HCT116 (cell line): ENCODE measurements around the gene HMGB1. TPM values are rescaled to one million over a fixed set of nuclear protein-coding genes. Genes with fewer than 3 reads are reported as not detected.
"Not testable (repeated sequence)": the region's sequence is repeated elsewhere in the genome, so short reads cannot be mapped to it uniquely, and the experiment has no call there.

Source experiments
- ATAC-seq: fragments of 200-7000 bp; cut with Tn5 transposase; 2 replicates; pipeline ENCODE4 v1.9.1; 2020; ENCODE audit warnings: mild to moderate bottlenecking, moderate library complexity
- BruUV-seq: library from RNA; stranded (reverse); fragments of 400-500 nt; replicated peaks from 2 replicates; lab custom pipeline; 2021; lab: Mats Ljungman, UMichigan
- CTCF ChIA-PET: fragments of 300-600 bp; sonication (Branson Sonifier 250); formaldehyde crosslinking; loops from one replicate; lab custom pipeline; 2021; ENCODE audit warnings: antibody characterized with exemption; lab: Charles Lee
- POLR2A ChIA-PET: fragments of 300-600, 350-600 bp; sonication (Branson Sonifier 250); formaldehyde crosslinking; loops from one replicate; lab custom pipeline; 2021; ENCODE audit warnings: antibody characterized with exemption; lab: Charles Lee
- RAD21 ChIA-PET, 2 experiments: fragments of 300-600 bp; sonication (Branson Sonifier 250); formaldehyde crosslinking; loops; one replicate each; lab custom pipeline; 2023; ENCODE audit warnings: low total read pairs in 2 of 2; ENCODE audit not compliant: uncharacterized antibody in 2 of 2, unreplicated experiment in 2 of 2, low non-redundant PET in 1 of 2; lab: Charles Lee
- DNase-seq: peaks from one replicate; pipeline ENCODE4 v3.0.0-alpha.2; 2010; ENCODE audit warnings: low read depth, low spot score
- H2AFZ ChIP-seq: fragments of 200-600 bp; shearing (Covaris generic), sonication (generic); 2 replicates; pipeline ENCODE4 v1.6.1; 2017; ENCODE audit warnings: low read depth, mixed run types, mixed read lengths, antibody characterized with exemption, low read length; ENCODE audit not compliant: poor library complexity, severe bottlenecking
- H3K27ac ChIP-seq: 2 replicates; pipeline ENCODE4 v1.5.1; 2012; ENCODE audit warnings: low read depth, low read length
- H3K27me3 ChIP-seq: fragments of 200-600 bp; sonication (generic); 2 replicates; pipeline ENCODE4 v1.6.1; 2016; ENCODE audit warnings: mixed run types, low read length, mixed read lengths; ENCODE audit not compliant: insufficient read depth
- H3K36me3 ChIP-seq, 2 experiments: fragments of 200-500 bp in 1 of 2; fragments of 200-600 bp in 1 of 2; sonication (Bioruptor generic) in 1 of 2; sonication (generic) in 1 of 2; 2 replicates each; pipeline versions ENCODE4 v1.5.1 to v1.6.1; 2014 to 2016; ENCODE audit warnings: low read length in 2 of 2, inconsistent platforms in 1 of 2, mixed read lengths in 1 of 2, mixed run types in 1 of 2; ENCODE audit not compliant: insufficient read depth in 2 of 2, control insufficient read depth in 1 of 2
- H3K4me1 ChIP-seq, 2 experiments: fragments of 200-600 bp in 1 of 2; sonication (generic) in 1 of 2; 2 replicates each; pipeline versions ENCODE4 v1.5.1 to v1.6.1; 2012 to 2017; ENCODE audit warnings: low read length in 2 of 2, inconsistent platforms in 1 of 2, mild to moderate bottlenecking in 1 of 2, mixed read lengths in 1 of 2, mixed run types in 1 of 2, moderate library complexity in 1 of 2; ENCODE audit not compliant: insufficient read depth in 2 of 2, control insufficient read depth in 1 of 2
- H3K4me2 ChIP-seq: fragments of 200-600 bp; sonication (generic); 2 replicates; pipeline ENCODE4 v1.6.1; 2017; ENCODE audit warnings: mixed run types, low read length, mixed read lengths
- H3K4me3 ChIP-seq, 2 experiments: fragments of 200-600 bp in 1 of 2; sonication (generic) in 1 of 2; replicated peaks in 1 of 2; 2 replicates each; pipeline ENCODE4 v1.5.1; 2011 to 2016; ENCODE audit warnings: low read length in 2 of 2, control low read depth in 1 of 2, low read depth in 1 of 2, mild to moderate bottlenecking in 1 of 2, mixed read lengths in 1 of 2, mixed run types in 1 of 2
- H3K79me2 ChIP-seq: fragments of 200-600 bp; sonication (generic); 2 replicates; pipeline ENCODE4 v1.6.1; 2017; ENCODE audit warnings: mild to moderate bottlenecking, mixed run types, low read length, moderate library complexity, mixed read lengths; ENCODE audit not compliant: insufficient read depth
- H3K9ac ChIP-seq: fragments of 200-600 bp; sonication (generic); 2 replicates; pipeline ENCODE4 v1.6.1; 2016; ENCODE audit warnings: low read length, mixed read lengths
- H3K9me2 ChIP-seq: fragments of 200-600 bp; sonication (generic), shearing (Covaris generic); 2 replicates; pipeline ENCODE4 v1.6.1; 2017; ENCODE audit warnings: mixed run types, mild to moderate bottlenecking, moderate library complexity; ENCODE audit not compliant: insufficient read depth
- H3K9me3 ChIP-seq, 2 experiments: fragments of 200-500 bp in 1 of 2; fragments of 200-600 bp in 1 of 2; sonication (Bioruptor generic) in 1 of 2; sonication (generic) in 1 of 2; 2 replicates each; pipeline ENCODE4 v1.6.1; 2014 to 2017; ENCODE audit warnings: low read length in 2 of 2, mixed read lengths in 2 of 2, inconsistent platforms in 1 of 2, low read depth in 1 of 2, mild to moderate bottlenecking in 1 of 2, mixed run types in 1 of 2, moderate library complexity in 1 of 2; ENCODE audit not compliant: control insufficient read depth in 1 of 2, insufficient read depth in 1 of 2
- H4K20me1 ChIP-seq: fragments of 200-600 bp; sonication (generic), shearing (Covaris generic); 2 replicates; pipeline ENCODE4 v1.6.1; 2017; ENCODE audit warnings: mixed run types, mild to moderate bottlenecking, moderate library complexity; ENCODE audit not compliant: insufficient read depth
- ELF1 ChIP-seq: IDR thresholded peaks from 2 replicates; pipeline ENCODE4 v1.6.1; 2012; ENCODE audit warnings: low read depth, borderline replicate concordance
- EZH2phosphoT487 ChIP-seq: fragments of 200-600 bp; IDR thresholded peaks from 2 replicates; pipeline ENCODE4 v1.6.1; 2018; ENCODE audit warnings: antibody characterized with exemption, borderline replicate concordance
- FOSL1 ChIP-seq: IDR thresholded peaks from 2 replicates; pipeline ENCODE4 v1.6.1; 2012; ENCODE audit warnings: low read depth
- POLR2A ChIP-seq: IDR thresholded peaks from 2 replicates; pipeline ENCODE4 v1.7.0; 2011; ENCODE audit warnings: borderline replicate concordance; ENCODE audit not compliant: insufficient read depth, insufficient read length; ENCODE audit errors: extremely low read depth
- RAD21 ChIP-seq: IDR thresholded peaks from 2 replicates; pipeline ENCODE4 v1.6.1; 2012; ENCODE audit warnings: low read depth, mild to moderate bottlenecking
- TCF7L2 ChIP-seq: IDR thresholded peaks from 2 replicates; pipeline ENCODE4 v1.7.0; 2011; ENCODE audit warnings: borderline replicate concordance, inconsistent platforms; ENCODE audit not compliant: insufficient read depth, insufficient read length; ENCODE audit errors: extremely low read depth
- ZNF274 ChIP-seq: fragments of 200-500 bp; sonication (Bioruptor generic); IDR thresholded peaks from 2 replicates; pipeline ENCODE4 v1.6.1; 2014; ENCODE audit warnings: mild to moderate bottlenecking, low read depth, low read length, inconsistent platforms
- intact Hi-C: fragments of 100-400 bp; cut with micrococcal nuclease; formaldehyde crosslinking; loops from 2 replicates; pipeline ENCODE4 v1.10.0; 2022
- total RNA-seq: library from RNA; stranded (reverse); gene quantifications from one replicate; pipeline ENCODE4 v1.2.1, GENCODE V29; 2021; ENCODE audit not compliant: unreplicated experiment
- TF ChIP-seq, protein P1 (sequence below), 3 experiments: fragments of 200-600 bp in 1 of 3; sonication (generic) in 1 of 3; IDR thresholded peaks in 2 of 3; conservative IDR thresholded peaks in 1 of 3; 2 replicates each; pipeline ENCODE4 v1.5.1; 2012 to 2017; ENCODE audit warnings: low read depth in 2 of 3, low read length in 2 of 3, antibody characterized with exemption in 1 of 3, borderline replicate concordance in 1 of 3, control low read depth in 1 of 3, mild to moderate bottlenecking in 1 of 3, mixed read lengths in 1 of 3, mixed run types in 1 of 3, moderate library complexity in 1 of 3; ENCODE audit not compliant: insufficient read depth in 1 of 3
- TF ChIP-seq, protein P2 (sequence below): IDR thresholded peaks from 2 replicates; pipeline ENCODE4 v1.6.1; 2012

HMGB1 gene
- total RNA-seq, 1 experiment from 2014 or later: 678 TPM

DNA sequence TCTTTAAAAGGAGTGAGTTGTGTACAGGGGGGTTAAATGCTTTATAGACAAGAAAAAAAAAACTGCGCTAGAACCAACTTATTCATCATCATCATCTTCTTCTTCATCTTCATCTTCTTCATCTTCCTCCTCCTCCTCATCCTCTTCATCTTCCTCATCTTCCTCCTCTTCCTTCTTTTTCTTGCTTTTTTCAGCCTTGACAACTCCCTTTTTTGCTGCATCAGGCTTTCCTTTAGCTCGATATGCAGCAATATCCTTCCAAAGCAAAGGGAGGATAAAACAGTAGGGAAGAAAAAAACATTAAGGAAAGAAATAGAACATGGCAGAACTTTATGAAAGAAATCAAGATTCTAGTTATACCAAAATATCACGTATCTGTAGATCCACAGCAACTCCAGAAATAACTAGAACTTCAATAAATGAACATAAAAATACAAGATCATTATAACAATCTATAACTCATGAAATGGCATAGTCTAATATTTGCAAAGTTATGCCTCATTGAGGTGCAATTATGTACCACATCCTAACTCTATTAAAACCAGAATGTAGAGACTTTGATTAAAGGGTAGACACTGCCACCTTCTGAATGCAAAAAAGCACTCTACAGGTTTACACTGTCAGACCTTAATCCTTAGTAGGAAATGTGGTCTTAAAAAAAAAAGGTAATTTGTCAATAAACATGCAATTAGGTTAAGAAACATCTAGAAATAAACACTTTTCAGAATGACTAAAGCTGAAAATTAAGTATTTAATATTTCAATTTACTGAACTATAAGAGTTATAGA lies 4.3 kb downstream of the HMGB1 start:
- H3K9ac ChIP-seq, H3K27me3 ChIP-seq, H3K9me2 ChIP-seq, BruUV-seq, ATAC-seq, H3K27ac ChIP-seq, H3K9me3 ChIP-seq, H3K4me3 ChIP-seq, DNase-seq, H3K4me2 ChIP-seq, POLR2A ChIA-PET, H2AFZ ChIP-seq, RAD21 ChIA-PET: not testable (repeated sequence)
- Histone ChIP-seq H3K79me2 (peaks cover 50% of the 10 kb centered on the region), H4K20me1 (peaks cover 14% of the 10 kb centered on the region; the same call in 1 of the 2 replicates), H3K36me3 (peaks cover 30 to 32% of the 10 kb centered on the region in 2 experiments), H3K4me1 (peaks cover 4 to 16% of the 10 kb centered on the region in 2 experiments; a peak in 3 of 4 replicates)
- CTCF ChIA-PET: interaction anchor here (1.5 kb wide), 1 partner anchor 329 kb away, joined by 8 read pairs; no protein-coding TSS in a partner anchor
- TF ChIP-seq, protein P1, sequence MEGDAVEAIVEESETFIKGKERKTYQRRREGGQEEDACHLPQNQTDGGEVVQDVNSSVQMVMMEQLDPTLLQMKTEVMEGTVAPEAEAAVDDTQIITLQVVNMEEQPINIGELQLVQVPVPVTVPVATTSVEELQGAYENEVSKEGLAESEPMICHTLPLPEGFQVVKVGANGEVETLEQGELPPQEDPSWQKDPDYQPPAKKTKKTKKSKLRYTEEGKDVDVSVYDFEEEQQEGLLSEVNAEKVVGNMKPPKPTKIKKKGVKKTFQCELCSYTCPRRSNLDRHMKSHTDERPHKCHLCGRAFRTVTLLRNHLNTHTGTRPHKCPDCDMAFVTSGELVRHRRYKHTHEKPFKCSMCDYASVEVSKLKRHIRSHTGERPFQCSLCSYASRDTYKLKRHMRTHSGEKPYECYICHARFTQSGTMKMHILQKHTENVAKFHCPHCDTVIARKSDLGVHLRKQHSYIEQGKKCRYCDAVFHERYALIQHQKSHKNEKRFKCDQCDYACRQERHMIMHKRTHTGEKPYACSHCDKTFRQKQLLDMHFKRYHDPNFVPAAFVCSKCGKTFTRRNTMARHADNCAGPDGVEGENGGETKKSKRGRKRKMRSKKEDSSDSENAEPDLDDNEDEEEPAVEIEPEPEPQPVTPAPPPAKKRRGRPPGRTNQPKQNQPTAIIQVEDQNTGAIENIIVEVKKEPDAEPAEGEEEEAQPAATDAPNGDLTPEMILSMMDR (IDR thresholded peaks at IDR 0.05 in 2 of 3, conservative IDR thresholded peaks at IDR 0.05 in 1 of 3; ENCODE audit: borderline replicate concordance in 1 of 3, insufficient read depth in 1 of 3, low read depth in 2 of 3, low read length in 2 of 3): peak in 2 of 3 experiments; percentile 34; a peak in 2 of 6 replicates
- peak; percentile 65 for TF ChIP-seq RAD21
- intact Hi-C loops: loop anchor here (1.0 to 10.0 kb wide), 3 partner anchors 124 to 583 kb away; no protein-coding TSS in a partner anchor

DNA sequence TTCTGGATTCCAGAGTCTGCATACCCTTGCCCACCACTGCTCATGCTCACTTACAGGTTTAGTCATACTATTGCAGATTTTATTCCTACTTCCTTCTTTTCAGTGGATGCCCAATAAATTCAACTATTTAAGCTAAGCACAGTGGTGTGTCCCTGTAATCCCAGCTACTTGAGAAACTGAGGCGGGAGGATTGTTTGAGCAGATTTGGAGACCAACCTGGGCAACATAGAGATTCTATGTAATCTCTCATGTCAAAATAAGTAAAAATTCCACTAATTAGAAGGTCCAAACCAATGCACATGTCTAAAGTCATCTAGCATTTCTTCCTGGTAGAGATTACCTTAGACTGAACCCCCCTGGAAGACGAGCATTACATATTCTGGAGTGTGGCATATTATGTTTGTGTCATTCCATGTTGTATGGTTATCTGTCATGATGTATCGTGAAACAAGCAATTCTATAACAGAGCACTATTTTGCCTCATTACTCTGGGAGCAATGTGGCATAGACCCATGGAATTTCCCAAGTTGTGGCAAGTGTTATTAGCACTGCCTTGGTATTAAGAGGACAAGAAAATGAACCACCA lies 8.3 kb downstream of the HMGB1 start:
- CTCF ChIA-PET: no interaction called here
- POLR2A ChIA-PET: no interaction called here
- TF ChIP-seq EZH2phosphoT487 (no peak), POLR2A (no peak), ZNF274 (no peak), FOSL1 (no peak), ELF1 (no peak), TCF7L2 (no peak)
- TF ChIP-seq, protein P2, sequence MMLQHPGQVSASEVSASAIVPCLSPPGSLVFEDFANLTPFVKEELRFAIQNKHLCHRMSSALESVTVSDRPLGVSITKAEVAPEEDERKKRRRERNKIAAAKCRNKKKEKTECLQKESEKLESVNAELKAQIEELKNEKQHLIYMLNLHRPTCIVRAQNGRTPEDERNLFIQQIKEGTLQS: no peak

More for the DNA sequence above, 8.3 kb downstream of the HMGB1 start:
- no peak for DNase-seq
- RAD21 ChIA-PET: no interaction called here
- no peak overlapping the region for H3K9ac ChIP-seq
- peak; percentile 18 for ATAC-seq
- H3K4me2 ChIP-seq: no peak overlapping the region
- no peaks in the 10 kb centered on the region for H3K27me3 ChIP-seq
- BruUV-seq: no TSS peak
- H4K20me1 ChIP-seq: peaks cover 11% of the 10 kb centered on the region; the same call in 1 of the 2 replicates
- H3K27ac ChIP-seq: no peak overlapping the region
- peaks cover 18 to 23% of the 10 kb centered on the region in 2 experiments for H3K36me3 ChIP-seq
- no peaks in the 10 kb centered on the region for H3K9me3 ChIP-seq
- peaks cover 24% of the 10 kb centered on the region for H3K79me2 ChIP-seq
- H3K4me3 ChIP-seq: no peak overlapping the region
- H3K4me1 ChIP-seq: no peaks in the 10 kb centered on the region
- intact Hi-C loops: no loop called here
- no peak overlapping the region for H2AFZ ChIP-seq
- no peaks in the 10 kb centered on the region for H3K9me2 ChIP-seq
